DND-41 (cell line): ENCODE results near the gene RND1.

Experiments used
- CTCF ChIP-seq: IDR thresholded peaks from 2 replicates; pipeline ENCODE4 v1.5.1; 2012; ENCODE audit warnings: borderline replicate concordance, low read length, moderate library complexity, mild to moderate bottlenecking; ENCODE audit not compliant: poor library complexity, severe bottlenecking; ENCODE audit errors: extremely low read depth
- EZH2 ChIP-seq: IDR thresholded peaks from 3 replicates; pipeline ENCODE4 v1.6.1; 2012; ENCODE audit warnings: borderline replicate concordance, low read depth, mild to moderate bottlenecking, moderate library complexity, low read length, inconsistent platforms; ENCODE audit not compliant: severe bottlenecking

- TF ChIP-seq CTCF: peak; percentile 97
- no peak for TF ChIP-seq EZH2
These were observed 25.2 kb upstream of the RND1 start for GRCh38 chr12:48890657-48891418.
